GM23338 (cell line): Measurements from ENCODE around the gene EPHA4. TPM values are rescaled to one million over a fixed set of nuclear protein-coding genes. Genes with fewer than 3 reads are reported as not detected.

ENCODE experiments used
- ATAC-seq: fragments of 200-7000 bp; cut with Tn5 transposase; 3 replicates; pipeline ENCODE4 v1.9.1; 2020
- DNase-seq: peaks from one replicate; pipeline ENCODE4 v3.0.0-alpha.2; 2015; ENCODE audit warnings: low spot score
- H2AFZ ChIP-seq: fragments of 200-600 bp; sonication (generic); 2 replicates; pipeline ENCODE4 v1.8.0; 2016; ENCODE audit warnings: antibody characterized with exemption, mild to moderate bottlenecking, moderate library complexity
- H3F3A ChIP-seq: fragments of 200-600 bp; sonication (generic); replicated peaks from 2 replicates; pipeline ENCODE4 v1.8.0; 2017; ENCODE audit warnings: antibody characterized with exemption, mixed run types, low read depth
- H3K27ac ChIP-seq: fragments of 200-600 bp; sonication (generic); 2 replicates; pipeline ENCODE4 v1.6.1; 2016; ENCODE audit warnings: low read depth
- H3K27me3 ChIP-seq: fragments of 200-600 bp; sonication (generic); 2 replicates; pipeline ENCODE4 v1.8.0; 2016; ENCODE audit warnings: mild to moderate bottlenecking, mixed run types, moderate library complexity; ENCODE audit not compliant: insufficient read depth
- H3K36me3 ChIP-seq: fragments of 200-600 bp; sonication (generic); 2 replicates; pipeline ENCODE4 v1.8.0; 2016; ENCODE audit warnings: mild to moderate bottlenecking; ENCODE audit not compliant: insufficient read depth
- H3K4me1 ChIP-seq: fragments of 200-600 bp; sonication (generic); 2 replicates; pipeline ENCODE4 v1.8.0; 2016; ENCODE audit warnings: mild to moderate bottlenecking, moderate library complexity; ENCODE audit not compliant: insufficient read depth
- H3K4me2 ChIP-seq: fragments of 200-600 bp; sonication (generic); 2 replicates; pipeline ENCODE4 v1.7.1; 2017; ENCODE audit warnings: mixed run types
- H3K4me3 ChIP-seq: fragments of 200-600 bp; sonication (generic); 2 replicates; pipeline ENCODE4 v1.6.1; 2016; ENCODE audit warnings: mixed run types
- H3K79me2 ChIP-seq: fragments of 200-600 bp; sonication (generic); replicated peaks from 2 replicates; pipeline ENCODE4 v1.8.0; 2017; ENCODE audit warnings: mild to moderate bottlenecking; ENCODE audit not compliant: insufficient read depth
- H3K9me2 ChIP-seq: fragments of 200-600 bp; sonication (generic); 2 replicates; pipeline ENCODE4 v1.8.0; 2017; ENCODE audit not compliant: insufficient read depth
- H4K20me1 ChIP-seq: fragments of 200-600 bp; sonication (generic); replicated peaks from 2 replicates; pipeline ENCODE4 v1.8.0; 2017; ENCODE audit warnings: mild to moderate bottlenecking; ENCODE audit not compliant: insufficient read depth
- H3K27ac Mint-ChIP-seq: 2 replicates; pipeline ENCODE4 v1.8.0; 2020; ENCODE audit warnings: inconsistent platforms, mild to moderate bottlenecking, moderate library complexity, mixed read lengths
- H3K27me3 Mint-ChIP-seq: 3 replicates; pipeline ENCODE4 v1.8.0; 2022; ENCODE audit warnings: low read depth, mild to moderate bottlenecking, moderate library complexity, mixed read lengths, inconsistent platforms; ENCODE audit not compliant: insufficient read depth, poor library complexity
- H3K36me3 Mint-ChIP-seq: 3 replicates; pipeline ENCODE4 v1.8.0; 2021; ENCODE audit warnings: low read depth, mild to moderate bottlenecking, inconsistent platforms, moderate library complexity, mixed read lengths
- H3K4me1 Mint-ChIP-seq: 3 replicates; pipeline ENCODE4 v1.8.0; 2020; ENCODE audit warnings: mild to moderate bottlenecking, inconsistent platforms, mixed read lengths
- H3K4me3 Mint-ChIP-seq: 3 replicates; pipeline ENCODE4 v1.8.0; 2021; ENCODE audit warnings: moderate library complexity, mild to moderate bottlenecking, inconsistent platforms, mixed read lengths
- H3K9me3 Mint-ChIP-seq: 3 replicates; pipeline ENCODE4 v1.8.0; 2020; ENCODE audit warnings: moderate library complexity, mild to moderate bottlenecking, inconsistent platforms, mixed read lengths
- EZH2 ChIP-seq: fragments of 200-600 bp; sonication (generic); IDR thresholded peaks from one replicate; pipeline ENCODE4 v1.8.0; 2017; ENCODE audit warnings: antibody characterized with exemption, mild to moderate bottlenecking, low read depth; ENCODE audit not compliant: unreplicated experiment
- POLR2AphosphoS5 ChIP-seq: IDR thresholded peaks from 2 replicates; pipeline ENCODE4 v1.6.1; 2016; ENCODE audit warnings: antibody characterized with exemption, low read depth
- ZNF114 ChIP-seq: fragments of 250-450 bp; sonication (Bioruptor Pico); IDR thresholded peaks from 2 replicates; pipeline ENCODE4 v1.5.0; 2020; ENCODE audit warnings: mild to moderate bottlenecking, moderate library complexity
- ZNF462 ChIP-seq: fragments of 250-450 bp; sonication (Bioruptor Pico); IDR thresholded peaks from 2 replicates; pipeline ENCODE4 v1.5.0; 2020; ENCODE audit warnings: mild to moderate bottlenecking, moderate library complexity
- polyA plus RNA-seq: library from polyadenylated mRNA; unstranded; fragments of >200 nt; fragmentation: Nextera tagmentation; extraction: Ambion mirVana; gene quantifications from 2 replicates; pipeline ENCODE4 v1.2.1, GENCODE V29; 2016
- total RNA-seq: library from RNA; depleted of rRNA; stranded (reverse); fragments of >200 nt; shearing (Covaris generic); gene quantifications from 2 replicates; pipeline ENCODE4 v1.2.3, GENCODE V29; 2014
- TF ChIP-seq, protein P1 (sequence below): IDR thresholded peaks from 2 replicates; pipeline ENCODE4 v1.6.1; 2016; ENCODE audit warnings: antibody characterized with exemption

EPHA4 gene
- total and polyA plus RNA-seq, 2 experiments from 2014 or later = 4.1 to 6.2 TPM

GRCh38 chr2:221451862-221452788 is 120.0 kb downstream of the EPHA4 start (continued):
- TF ChIP-seq ZNF462 (CRISPR knock-in tag) = no peak
- TF ChIP-seq POLR2AphosphoS5 = no peak
- TF ChIP-seq, protein P1, sequence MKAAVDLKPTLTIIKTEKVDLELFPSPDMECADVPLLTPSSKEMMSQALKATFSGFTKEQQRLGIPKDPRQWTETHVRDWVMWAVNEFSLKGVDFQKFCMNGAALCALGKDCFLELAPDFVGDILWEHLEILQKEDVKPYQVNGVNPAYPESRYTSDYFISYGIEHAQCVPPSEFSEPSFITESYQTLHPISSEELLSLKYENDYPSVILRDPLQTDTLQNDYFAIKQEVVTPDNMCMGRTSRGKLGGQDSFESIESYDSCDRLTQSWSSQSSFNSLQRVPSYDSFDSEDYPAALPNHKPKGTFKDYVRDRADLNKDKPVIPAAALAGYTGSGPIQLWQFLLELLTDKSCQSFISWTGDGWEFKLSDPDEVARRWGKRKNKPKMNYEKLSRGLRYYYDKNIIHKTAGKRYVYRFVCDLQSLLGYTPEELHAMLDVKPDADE = no peak
- no peak for TF ChIP-seq EZH2
- no peak for TF ChIP-seq ZNF114 (CRISPR knock-in tag)

GRCh38 chr2:221450280-221450679 is 121.8 kb downstream of the EPHA4 start:
- Mint-ChIP-seq H3K27ac (no peak overlapping the region), H3K9me3 (peaks cover 16% of the 10 kb centered on the region), H3K4me1 (peaks cover 17% of the 10 kb centered on the region), H3K36me3 (peaks cover 22% of the 10 kb centered on the region), H3K27me3 (no peaks in the 10 kb centered on the region), H3K4me3 (no peak overlapping the region)
- Histone ChIP-seq H3K27ac (no peak overlapping the region), H3K27me3 (no peaks in the 10 kb centered on the region), H3F3A (no peaks in the 10 kb centered on the region), H3K4me2 (no peak overlapping the region), H4K20me1 (no peaks in the 10 kb centered on the region), H3K79me2 (no peaks in the 10 kb centered on the region), H2AFZ (no peak overlapping the region), H3K4me1 (peaks cover 7% of the 10 kb centered on the region; the same call in 1 of the 2 replicates), H3K36me3 (peaks cover 5% of the 10 kb centered on the region), H3K9me2 (0 out of 2 replicates have a peak, but pooled peaks cover 3% of the 10 kb centered on the region), H3K4me3 (no peak overlapping the region)
- ATAC-seq (no peak), DNase-seq (no peak)
- TF ChIP-seq, protein P1 = no peak
- no peak for TF ChIP-seq POLR2AphosphoS5
- no peak for TF ChIP-seq ZNF462 (CRISPR knock-in tag)
